HG02759 (cell line): ENCODE data around the gene ZSCAN18.

Experiments used
- ATAC-seq: cut with Tn5 transposase; IDR thresholded peaks from one replicate; pipeline ENCODE4 v1.9.1; 2021; ENCODE audit warnings: mild to moderate bottlenecking, moderate library complexity; ENCODE audit not compliant: unreplicated experiment

Gene ZSCAN18

DNA sequence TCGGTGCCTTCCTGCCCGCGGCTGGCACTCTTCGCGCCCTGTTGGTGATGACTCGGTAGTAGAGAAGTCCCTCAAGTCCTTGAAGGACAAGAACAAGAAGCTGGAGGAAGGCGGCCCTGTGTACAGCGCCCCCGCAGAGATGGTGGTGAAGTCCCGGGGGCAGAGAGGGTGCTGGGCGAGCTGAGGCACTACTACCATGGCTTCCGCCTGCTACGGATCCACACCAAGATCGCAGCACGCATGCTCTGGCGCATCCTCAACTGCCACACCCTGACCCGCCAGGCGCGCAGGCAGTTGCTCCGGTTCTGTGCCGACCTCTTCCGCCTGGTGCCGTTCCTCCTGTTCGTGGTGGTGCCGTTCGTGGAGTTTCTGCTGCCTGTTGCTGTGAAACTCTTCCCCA, 53.1 kb downstream of the ZSCAN18 start:
- ATAC-seq, result no peak

- no peak for ATAC-seq
These were observed 53.6 kb downstream of the ZSCAN18 start for GRCh38 chr19:58044391-58044790.

DNA sequence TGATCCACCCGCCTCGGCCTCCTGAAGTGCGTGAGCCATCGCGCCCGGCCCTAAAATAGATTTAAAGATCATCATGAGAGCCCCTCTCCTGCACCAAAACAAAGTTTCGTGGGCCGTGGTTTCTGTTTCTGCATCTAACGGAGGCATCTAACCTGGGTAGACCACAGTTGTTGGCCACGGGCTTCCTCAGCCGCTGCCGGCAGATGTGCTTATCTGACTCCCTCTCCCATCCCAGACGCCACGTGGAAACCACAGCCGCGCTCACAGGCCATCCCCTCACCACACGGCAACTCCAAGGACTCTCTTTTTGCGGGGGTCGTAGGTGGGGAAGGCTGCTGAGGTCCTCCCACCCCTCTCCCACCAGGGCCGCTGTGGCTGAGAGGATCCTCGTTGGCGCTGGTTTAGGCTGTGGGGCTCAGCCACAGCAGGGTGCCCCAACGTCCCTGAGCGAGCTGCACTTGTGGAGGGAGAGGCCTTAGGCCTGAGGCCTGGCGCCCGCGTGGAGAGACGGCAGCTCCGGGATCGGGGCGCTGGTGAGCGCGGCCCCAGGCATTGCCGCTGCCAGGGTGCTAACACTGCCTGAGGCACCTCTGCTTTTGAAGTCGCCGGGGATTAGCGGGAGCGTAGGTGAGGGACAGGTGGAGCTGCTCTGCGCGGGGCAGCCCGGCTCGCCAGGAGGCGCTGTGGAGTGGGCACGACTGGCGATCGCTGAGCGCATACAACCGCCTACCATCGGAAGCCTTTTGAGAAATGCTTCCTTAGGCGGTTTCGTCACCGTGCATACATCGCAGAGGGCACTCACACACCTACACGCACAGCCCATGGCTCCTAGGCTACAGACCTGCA, 55.3 kb downstream of the ZSCAN18 start:
- ATAC-seq, result no peak

- ATAC-seq, result no peak
These were observed 57.1 kb downstream of the ZSCAN18 start for GRCh38 chr19:58040751-58041525.

GRCh38 chr19:58038688-58039204, 59.3 kb downstream of the ZSCAN18 start:
- no peak for ATAC-seq

- ATAC-seq, result no peak
These were observed 59.9 kb downstream of the ZSCAN18 start for GRCh38 chr19:58037927-58038687.

DNA sequence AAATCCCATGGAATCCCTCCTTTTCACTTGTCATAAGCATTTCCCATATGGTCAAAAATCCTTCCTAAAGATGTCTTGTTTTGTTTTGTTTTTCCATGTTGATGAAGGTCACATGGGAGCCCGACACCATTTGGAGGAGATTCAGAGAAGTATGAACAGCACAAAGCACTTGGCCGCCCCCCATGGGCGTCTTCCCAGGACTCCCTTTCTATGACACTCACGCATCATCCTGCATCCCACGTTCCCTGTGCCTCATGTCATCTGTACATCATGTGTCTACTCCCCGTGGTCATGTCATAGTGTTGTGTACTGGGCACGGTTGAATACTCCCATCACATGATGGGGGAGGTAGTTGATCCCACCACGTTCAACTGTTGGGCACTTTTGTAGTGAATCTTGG, 62.2 kb downstream of the ZSCAN18 start:
- no peak for ATAC-seq

DNA sequence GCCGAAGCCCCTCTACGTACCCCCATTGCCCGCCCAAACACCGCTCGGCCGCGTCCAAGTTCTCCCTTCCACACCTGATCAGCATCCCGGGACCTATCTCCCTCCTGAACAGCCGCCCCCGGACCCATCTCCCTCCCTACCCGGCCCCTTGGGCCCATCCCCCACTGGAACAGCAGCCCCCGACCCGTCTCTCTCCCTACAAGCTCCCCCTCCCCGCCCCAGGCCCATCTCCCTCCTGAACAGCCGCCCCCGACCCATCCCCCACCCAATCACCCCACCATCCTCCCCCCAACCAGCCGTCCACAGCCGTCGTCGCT, 63.6 kb downstream of the ZSCAN18 start:
- ATAC-seq, result no peak
